Memory B cell (primary cell): ENCODE results near the gene KLHL13.

ENCODE experiments used
- ATAC-seq: fragments of 150-1000 bp; cut with Tn5 transposase; 2 replicates; pipeline ENCODE4 v1.10.0; 2021; ENCODE audit warnings: low read depth, mild to moderate bottlenecking, moderate library complexity
- DNase-seq, 2 donors: peaks; one replicate each; pipeline ENCODE4 v3.0.0; 2022; ENCODE audit warnings: low spot score in 2 of 2
- H3K27ac Mint-ChIP-seq: one replicate; pipeline ENCODE4 v1.8.0; 2022; ENCODE audit warnings: mild to moderate bottlenecking, moderate library complexity, mixed read lengths
- H3K27me3 Mint-ChIP-seq: one replicate; pipeline ENCODE4 v1.8.0; 2022; ENCODE audit warnings: mixed read lengths
- H3K36me3 Mint-ChIP-seq: one replicate; pipeline ENCODE4 v1.8.0; 2022; ENCODE audit warnings: mild to moderate bottlenecking, mixed read lengths
- H3K4me1 Mint-ChIP-seq: one replicate; pipeline ENCODE4 v1.8.0; 2022; ENCODE audit warnings: mixed read lengths
- H3K4me3 Mint-ChIP-seq: one replicate; pipeline ENCODE4 v1.8.0; 2022; ENCODE audit warnings: mild to moderate bottlenecking, moderate library complexity, mixed read lengths
- H3K9me3 Mint-ChIP-seq: one replicate; pipeline ENCODE4 v1.8.0; 2022; ENCODE audit warnings: mixed read lengths

Gene KLHL13

GRCh38 chrX:117992192-117992723 is 124.4 kb downstream of the KLHL13 start:
- Mint-ChIP-seq H3K4me1 (no peaks in the 10 kb centered on the region), H3K9me3 (no peaks in the 10 kb centered on the region), H3K27me3 (peaks cover 3% of the 10 kb centered on the region), H3K36me3 (no peaks in the 10 kb centered on the region), H3K4me3 (no peak overlapping the region), H3K27ac (no peak overlapping the region)
- ATAC-seq = no peak
- no peak for DNase-seq

- Mint-ChIP-seq H3K4me1 (no peaks in the 10 kb centered on the region), H3K4me3 (no peak overlapping the region), H3K27ac (no peak overlapping the region)
Measured at GRCh38 chrX:117990438-117990837, 126.2 kb downstream of the KLHL13 start.

DNA sequence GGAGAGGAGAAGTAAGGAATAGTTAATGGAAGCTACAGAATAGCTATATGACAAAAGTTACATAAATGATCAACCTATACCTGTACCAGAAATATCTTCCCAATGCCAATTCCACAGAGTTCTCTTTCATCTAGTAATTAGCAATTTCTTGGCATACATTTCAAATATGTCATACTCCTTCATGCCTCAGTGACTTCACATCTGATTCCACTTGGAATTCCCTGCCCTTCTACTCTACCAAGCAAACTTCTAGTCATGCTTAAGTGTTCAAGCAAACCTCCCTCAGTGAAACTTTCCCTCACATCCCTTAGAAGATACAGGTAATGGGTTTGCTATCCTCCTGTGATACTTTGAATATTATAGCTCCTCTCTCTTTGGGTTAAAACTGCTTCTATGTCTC is 127.1 kb downstream of the KLHL13 start:
- H3K36me3 Mint-ChIP-seq = no peaks in the 10 kb centered on the region
- DNase-seq (no peak), ATAC-seq (no peak)
- H3K27me3 Mint-ChIP-seq = peaks cover 3% of the 10 kb centered on the region
- no peak overlapping the region for H3K4me3 Mint-ChIP-seq
- no peaks in the 10 kb centered on the region for H3K9me3 Mint-ChIP-seq
- no peaks in the 10 kb centered on the region for H3K4me1 Mint-ChIP-seq
- H3K27ac Mint-ChIP-seq = no peak overlapping the region

More at GRCh38 chrX:117990438-117990837, 126.2 kb downstream of the KLHL13 start:
- Mint-ChIP-seq H3K9me3 (no peaks in the 10 kb centered on the region), H3K27me3 (peaks cover 3% of the 10 kb centered on the region), H3K36me3 (no peaks in the 10 kb centered on the region)
- no peak for DNase-seq
- no peak for ATAC-seq

DNA sequence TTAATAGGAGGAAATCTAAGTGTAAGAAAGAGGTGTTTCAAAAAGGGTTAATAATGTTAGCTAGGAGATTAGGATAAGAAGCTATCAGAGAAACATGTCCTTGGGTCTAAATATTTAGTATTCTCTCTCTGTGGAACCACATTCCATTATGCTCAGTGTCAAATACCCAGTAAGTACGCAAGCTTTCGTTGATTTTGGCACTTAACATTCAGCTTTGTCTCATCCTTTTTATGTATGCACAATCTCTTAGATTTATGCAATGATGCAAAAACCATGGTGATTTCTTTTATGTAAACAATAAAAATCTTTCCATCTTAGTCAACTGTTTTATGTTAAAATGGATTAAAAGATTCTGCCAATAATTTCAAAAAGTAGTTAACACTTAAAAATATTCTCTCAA is 129.2 kb downstream of the KLHL13 start:
- Mint-ChIP-seq H3K4me3 (no peak overlapping the region), H3K27me3 (no peaks in the 10 kb centered on the region), H3K36me3 (no peaks in the 10 kb centered on the region), H3K27ac (no peak overlapping the region), H3K9me3 (no peaks in the 10 kb centered on the region), H3K4me1 (no peaks in the 10 kb centered on the region)
- DNase-seq = no peak
- no peak for ATAC-seq

DNA sequence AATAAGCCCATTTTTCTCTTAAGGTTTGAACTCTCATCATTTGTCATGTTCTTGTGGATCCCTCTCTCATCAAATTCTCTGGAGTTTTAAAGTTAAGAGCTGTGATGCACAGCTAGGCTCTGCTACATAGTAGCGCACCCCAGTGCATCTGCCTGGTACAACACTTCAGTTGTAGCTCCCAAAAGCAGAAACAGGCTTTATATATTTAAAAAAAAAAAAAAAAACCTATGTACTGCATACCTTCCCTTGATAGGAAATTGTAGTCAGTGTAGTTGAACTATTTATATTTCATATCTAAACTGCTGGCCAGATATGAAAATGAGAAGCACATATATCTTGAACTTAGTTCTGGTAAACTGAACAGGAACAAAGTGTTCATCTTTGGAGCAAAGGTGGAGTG is 131.4 kb downstream of the KLHL13 start:
- Mint-ChIP-seq H3K4me1 (no peaks in the 10 kb centered on the region), H3K36me3 (no peaks in the 10 kb centered on the region), H3K27me3 (no peaks in the 10 kb centered on the region)

DNA sequence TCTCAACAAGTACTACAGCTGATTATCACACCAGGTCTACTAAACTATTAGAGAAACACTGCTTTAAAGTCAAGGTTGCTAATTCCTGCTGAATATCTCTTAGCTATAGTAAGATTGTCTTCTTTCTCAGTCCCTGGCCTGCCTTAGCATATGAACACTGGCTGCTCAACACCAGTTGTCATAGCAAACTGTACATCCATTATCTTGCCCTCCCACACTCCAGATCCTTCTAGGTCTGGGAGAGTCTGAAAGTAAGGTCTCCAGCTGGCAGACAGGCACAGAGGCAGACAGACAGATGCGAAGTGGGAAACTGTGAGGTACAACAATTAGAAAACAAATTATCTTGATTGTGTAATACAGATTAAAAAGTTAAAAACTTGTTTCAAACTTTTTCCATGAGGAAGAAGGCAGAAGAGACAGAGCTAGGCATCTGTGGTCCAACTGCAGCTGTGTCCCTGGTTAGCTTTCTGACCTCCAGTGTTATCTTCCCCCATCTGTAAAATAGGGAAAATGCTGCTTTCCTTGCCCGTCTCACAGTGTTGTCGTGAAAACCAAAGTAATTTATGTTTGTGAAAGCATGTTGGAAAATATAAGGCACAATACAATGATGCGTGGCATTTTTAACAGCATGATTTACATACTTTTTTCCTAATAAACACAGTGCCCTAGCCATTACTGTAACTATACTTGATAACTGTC is 133.8 kb downstream of the KLHL13 start:
- ATAC-seq = no peak
- Mint-ChIP-seq H3K4me3 (no peak overlapping the region), H3K27me3 (no peaks in the 10 kb centered on the region), H3K9me3 (no peaks in the 10 kb centered on the region), H3K36me3 (no peaks in the 10 kb centered on the region), H3K4me1 (no peaks in the 10 kb centered on the region), H3K27ac (no peak overlapping the region)
- no peak for DNase-seq

More for the DNA sequence above, 131.4 kb downstream of the KLHL13 start:
- Mint-ChIP-seq H3K4me3 (no peak overlapping the region), H3K9me3 (no peaks in the 10 kb centered on the region), H3K27ac (no peak overlapping the region)
- no peak for DNase-seq
- no peak for ATAC-seq

GRCh38 chrX:117978402-117978801 is 138.2 kb downstream of the KLHL13 start:
- Mint-ChIP-seq H3K4me3 (no peak overlapping the region), H3K27ac (no peak overlapping the region), H3K4me1 (no peaks in the 10 kb centered on the region), H3K9me3 (no peaks in the 10 kb centered on the region), H3K27me3 (no peaks in the 10 kb centered on the region), H3K36me3 (no peaks in the 10 kb centered on the region)
- DNase-seq (no peak), ATAC-seq (no peak)

- H3K9me3 Mint-ChIP-seq = no peaks in the 10 kb centered on the region
- no peaks in the 10 kb centered on the region for H3K27me3 Mint-ChIP-seq
- no peak for DNase-seq
Measured at GRCh38 chrX:117977526-117977925, 139.1 kb downstream of the KLHL13 start.

GRCh38 chrX:117973110-117973807 is 143.4 kb downstream of the KLHL13 start:
- H3K36me3 Mint-ChIP-seq = no peaks in the 10 kb centered on the region
- ATAC-seq = no peak

More at GRCh38 chrX:117977526-117977925, 139.1 kb downstream of the KLHL13 start:
- Mint-ChIP-seq H3K27ac (no peak overlapping the region), H3K36me3 (no peaks in the 10 kb centered on the region), H3K4me3 (no peak overlapping the region), H3K4me1 (no peaks in the 10 kb centered on the region)
- ATAC-seq = no peak

DNA sequence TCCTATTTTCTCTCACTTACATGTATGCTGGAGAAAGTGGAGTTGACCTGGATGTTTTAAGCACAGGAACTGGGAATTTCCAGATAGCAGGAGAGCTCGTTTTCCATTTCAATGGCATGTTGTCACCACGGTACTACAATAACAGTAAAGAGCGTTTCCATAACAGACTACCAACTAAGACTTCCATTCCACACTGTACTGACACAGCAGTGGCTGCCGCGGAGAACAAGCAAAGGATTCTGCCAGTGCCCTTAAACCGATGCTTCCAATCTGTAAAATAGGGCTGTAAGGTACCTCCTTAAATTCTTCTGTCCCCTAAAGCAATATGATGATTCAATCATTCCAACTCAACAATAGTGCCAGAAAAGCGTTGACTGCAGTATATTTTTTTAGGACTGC is 143.9 kb downstream of the KLHL13 start:
- no peak overlapping the region for H3K27ac Mint-ChIP-seq
- DNase-seq (no peak), ATAC-seq (no peak)
- no peak overlapping the region for H3K4me3 Mint-ChIP-seq
- H3K9me3 Mint-ChIP-seq = no peaks in the 10 kb centered on the region
- H3K4me1 Mint-ChIP-seq = no peaks in the 10 kb centered on the region
- no peaks in the 10 kb centered on the region for H3K27me3 Mint-ChIP-seq
- no peaks in the 10 kb centered on the region for H3K36me3 Mint-ChIP-seq

More at GRCh38 chrX:117973110-117973807, 143.4 kb downstream of the KLHL13 start:
- Mint-ChIP-seq H3K4me1 (no peaks in the 10 kb centered on the region), H3K4me3 (no peak overlapping the region), H3K27me3 (no peaks in the 10 kb centered on the region), H3K9me3 (no peaks in the 10 kb centered on the region), H3K27ac (no peak overlapping the region)
- DNase-seq = no peak

DNA sequence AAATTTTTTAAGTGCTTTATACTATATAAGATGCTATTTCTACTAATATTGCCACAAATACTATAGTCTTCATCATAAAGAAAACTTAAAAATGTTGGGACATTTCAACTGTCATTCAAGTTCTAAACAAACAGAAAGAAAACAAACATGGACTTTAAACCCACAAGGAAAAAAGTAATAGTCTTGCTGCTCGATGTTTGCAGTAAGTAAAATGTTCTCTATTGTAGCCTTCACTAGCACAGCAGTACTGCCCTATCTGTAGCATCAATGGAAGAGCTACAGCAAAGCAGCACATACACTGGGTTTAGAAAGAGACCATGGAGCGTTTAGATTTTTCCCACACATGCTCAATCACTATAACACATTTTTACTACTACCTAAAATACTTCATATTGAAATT is 146.8 kb downstream of the KLHL13 start:
- DNase-seq (no peak), ATAC-seq (no peak)
- Mint-ChIP-seq H3K9me3 (no peaks in the 10 kb centered on the region), H3K27ac (no peak overlapping the region), H3K36me3 (no peaks in the 10 kb centered on the region), H3K4me1 (no peaks in the 10 kb centered on the region), H3K4me3 (no peak overlapping the region), H3K27me3 (no peaks in the 10 kb centered on the region)

- no peak overlapping the region for H3K27ac Mint-ChIP-seq
- no peaks in the 10 kb centered on the region for H3K36me3 Mint-ChIP-seq
- DNase-seq (no peak), ATAC-seq (no peak)
- H3K27me3 Mint-ChIP-seq = no peaks in the 10 kb centered on the region
- H3K4me3 Mint-ChIP-seq = no peak overlapping the region
- H3K9me3 Mint-ChIP-seq = no peaks in the 10 kb centered on the region
- H3K4me1 Mint-ChIP-seq = no peaks in the 10 kb centered on the region
Measured at GRCh38 chrX:117969328-117969727, 147.3 kb downstream of the KLHL13 start.

DNA sequence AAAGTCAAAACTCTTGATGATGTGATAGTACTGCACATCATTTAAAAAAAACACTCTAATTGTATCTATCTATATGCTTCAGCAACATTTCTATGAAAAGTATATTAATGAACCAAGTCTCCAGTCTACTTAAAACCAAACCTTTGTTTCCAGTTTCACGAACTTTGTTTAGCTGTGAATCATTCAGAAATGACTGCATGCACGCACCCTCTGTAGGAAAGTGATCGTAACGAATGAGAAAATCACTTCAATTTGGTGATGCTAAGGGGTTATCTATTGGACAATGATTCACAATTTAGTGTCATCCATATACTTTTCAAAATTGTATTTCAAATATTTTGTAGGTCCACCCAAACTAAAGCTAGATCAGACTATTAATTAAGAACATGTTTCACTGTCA is 157.6 kb downstream of the KLHL13 start:
- Mint-ChIP-seq H3K4me1 (no peaks in the 10 kb centered on the region), H3K9me3 (no peaks in the 10 kb centered on the region), H3K27me3 (no peaks in the 10 kb centered on the region), H3K27ac (no peak overlapping the region), H3K36me3 (no peaks in the 10 kb centered on the region), H3K4me3 (no peak overlapping the region)
- DNase-seq = no peak
- ATAC-seq = no peak

DNA sequence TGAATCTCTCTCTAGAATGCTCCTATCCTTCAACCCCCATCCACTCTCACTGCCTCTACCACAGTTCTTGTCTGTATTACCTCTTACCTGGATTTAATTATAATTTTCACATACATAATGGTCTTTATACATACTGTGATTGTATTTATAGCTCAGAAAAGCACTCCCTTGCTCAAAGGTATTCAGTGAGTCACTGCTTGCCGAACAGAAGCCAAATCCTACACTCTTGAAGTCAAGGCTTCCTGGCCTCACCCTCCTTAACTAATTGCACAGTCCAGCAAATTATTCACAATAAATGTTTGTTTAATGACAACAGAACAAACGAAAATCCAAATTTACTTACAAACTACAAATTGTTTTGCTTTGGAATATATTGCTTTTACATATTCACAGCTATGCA is 159.5 kb downstream of the KLHL13 start:
- DNase-seq (no peak), ATAC-seq (no peak)
- Mint-ChIP-seq H3K27ac (no peak overlapping the region), H3K27me3 (no peaks in the 10 kb centered on the region), H3K9me3 (no peaks in the 10 kb centered on the region), H3K4me1 (no peaks in the 10 kb centered on the region), H3K36me3 (no peaks in the 10 kb centered on the region), H3K4me3 (no peak overlapping the region)
